ENCODE measurements around the gene ZBED2. TPM values are rescaled to one million over a fixed set of nuclear protein-coding genes. Genes with fewer than 3 reads are reported as not detected.

The ZBED2 gene
- total RNA-seq, 1 experiment from 2014 or later = 0.07 TPM

GRCh38 chr3:111592143-111592542, 3.0 kb downstream of the ZBED2 start:
- ChIA-PET POLR2A (no interaction called here), CTCF (no interaction called here)
- Mint-ChIP-seq H3K27ac (no peak overlapping the region), H3K4me3 (no peak overlapping the region), H3K4me1 (0 out of 2 replicates have a peak, but pooled peaks cover 5% of the 10 kb centered on the region), H3K36me3 (no peaks in the 10 kb centered on the region), H3K27me3 (ENCODE audit: low read depth) (peaks cover 3% of the 10 kb centered on the region; the same call in 1 of the 2 replicates), H3K9me3 (peaks cover 12% of the 10 kb centered on the region)
- no peak for TF ChIP-seq E2F5 (CRISPR knock-in tag; IDR thresholded peaks at IDR 0.05)
- TF ChIP-seq TEAD4 (CRISPR knock-in tag; IDR thresholded peaks at IDR 0.05) = no peak
- TF ChIP-seq USF2 (CRISPR knock-in tag; IDR thresholded peaks at IDR 0.05) = no peak
- TF ChIP-seq AFF4 (CRISPR knock-in tag; IDR thresholded peaks at IDR 0.05; ENCODE audit: borderline replicate concordance) = no peak
- no peak for TF ChIP-seq ATF6 (CRISPR knock-in tag; IDR thresholded peaks at IDR 0.05)
- TF ChIP-seq GABPB1 (CRISPR knock-in tag; IDR thresholded peaks at IDR 0.05) = no peak
- TF ChIP-seq ZBTB43 (CRISPR knock-in tag; IDR thresholded peaks at IDR 0.05) = no peak
- no peak for TF ChIP-seq ZBTB21 (CRISPR knock-in tag; IDR thresholded peaks at IDR 0.05; ENCODE audit: borderline replicate concordance)
- no peak for TF ChIP-seq FOXP1 (CRISPR knock-in tag; IDR thresholded peaks at IDR 0.05; ENCODE audit: borderline replicate concordance)
- no peak for TF ChIP-seq RELA (CRISPR knock-in tag; IDR thresholded peaks at IDR 0.05; ENCODE audit: borderline replicate concordance)
- TF ChIP-seq STAT6 (CRISPR knock-in tag; conservative IDR thresholded peaks at IDR 0.05; ENCODE audit: low read depth) = no peak
- TF ChIP-seq NR1H2 (CRISPR knock-in tag; IDR thresholded peaks at IDR 0.05) = no peak
- no peak for TF ChIP-seq SP1 (CRISPR knock-in tag; conservative IDR thresholded peaks at IDR 0.05)
- TF ChIP-seq SMAD4 (CRISPR knock-in tag; IDR thresholded peaks at IDR 0.05) = no peak
- no peak for DNase-seq (ENCODE audit: low spot score)
- ATAC-seq = no peak

Data from WTC11 (cell line).